ENCODE results near the gene HAUS1. TPM values are rescaled to one million over a fixed set of nuclear protein-coding genes. Genes with fewer than 3 reads are reported as not detected.

Gene HAUS1
- total and polyA plus RNA-seq, 2 of the 8 experiments (the other 6 are each of a cell fraction or from before 2014, with no cell fraction given): 104 TPM

DNA sequence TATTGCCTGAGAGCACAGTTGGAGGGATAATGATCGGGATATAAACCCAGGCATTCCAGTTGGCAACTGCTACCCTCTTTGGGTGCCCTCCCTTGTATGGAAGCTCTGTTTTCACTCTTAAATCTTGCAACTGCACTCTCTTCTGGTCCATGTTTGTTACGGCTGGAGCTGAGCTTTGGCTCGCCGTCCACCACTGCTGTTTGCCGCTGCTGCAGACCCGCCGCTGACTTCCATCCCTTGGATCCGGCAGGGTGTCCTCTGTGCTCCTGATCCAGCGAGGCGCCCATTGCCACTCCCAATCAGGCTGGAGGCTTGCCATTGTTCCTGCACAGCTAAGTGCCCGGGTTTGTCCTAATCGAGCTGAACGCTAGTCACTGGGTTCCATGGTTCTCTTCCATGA, 60.7 kb downstream of the HAUS1 start:
- Histone ChIP-seq H4K91ac (replicated peaks; ENCODE audit: insufficient read length, low read length) (no peak overlapping the region), H3K27ac (ENCODE audit: low read depth, low read length) (no peak overlapping the region), H3K79me2 (ENCODE audit: control insufficient read depth in 1 of 2, insufficient read depth in 2 of 2, low read length in 2 of 2) (no peaks in the 10 kb centered on the region), H3K4ac (replicated peaks; ENCODE audit: insufficient read length, low read depth, low read length) (no peak overlapping the region), H2BK5ac (ENCODE audit: low read depth, low read length) (no peak overlapping the region), H3K4me3 (ENCODE audit: extremely low read depth in 1 of 4, insufficient read depth in 2 of 4, low read depth in 3 of 4, low read length in 4 of 4) (no peak overlapping the region), H3K14ac (ENCODE audit: insufficient read length) (no peak overlapping the region), H3K9ac (replicated peaks in 1 of 4; ENCODE audit: extremely low read depth in 1 of 4, low read depth in 3 of 4, low read length in 3 of 4) (no peak overlapping the region), H3K27me3 (replicated peaks in 1 of 4; ENCODE audit: control insufficient read depth in 3 of 4, extremely low read depth in 1 of 4, insufficient read depth in 3 of 4, low read length in 3 of 4) (no peaks in the 10 kb centered on the region), H3K18ac (ENCODE audit: extremely low read depth, low read length) (no peak overlapping the region), H3K23me2 (ENCODE audit: low read depth, low read length) (no peaks in the 10 kb centered on the region), H2BK12ac (ENCODE audit: low read depth, low read length) (no peak overlapping the region), H2BK20ac (ENCODE audit: low read length) (no peak overlapping the region), H2BK120ac (replicated peaks; ENCODE audit: low read depth, low read length) (no peak overlapping the region), H3K79me1 (ENCODE audit: low read depth, low read length) (no peaks in the 10 kb centered on the region), H4K8ac (ENCODE audit: extremely low read depth, insufficient read depth, low read length) (no peak overlapping the region), H4K20me1 (replicated peaks in 1 of 2; ENCODE audit: control insufficient read depth in 1 of 2, insufficient read depth in 2 of 2, low read length in 2 of 2) (no peaks in the 10 kb centered on the region), H3K4me2 (ENCODE audit: insufficient read depth in 1 of 2, low read depth in 2 of 2, low read length in 2 of 2) (no peak overlapping the region), H3K36me3 (ENCODE audit: control insufficient read depth in 2 of 4, insufficient read depth in 4 of 4, low read length in 3 of 4) (no peaks in the 10 kb centered on the region), H2BK15ac (ENCODE audit: low read length) (no peak overlapping the region), H2AFZ (ENCODE audit: low read length) (0 out of 2 replicates have a peak overlapping the region, but pooled peaks have one; percentile 28), H4K5ac (ENCODE audit: insufficient read length, low read depth, low read length) (no peak overlapping the region), H3K4me1 (replicated peaks in 1 of 4; ENCODE audit: control insufficient read depth in 3 of 4, insufficient read depth in 4 of 4, low read length in 3 of 4) (peaks cover 4 to 8% (median 6%) of the 10 kb centered on the region in 4 experiments; a peak in 6 of 7 replicates), H3K56ac (replicated peaks; ENCODE audit: insufficient read length, low read depth, low read length) (no peak overlapping the region), H2AK5ac (ENCODE audit: low read depth, low read length) (no peak overlapping the region), H3K9me3 (ENCODE audit: insufficient read depth in 2 of 2, low read depth in 1 of 2, low read length in 1 of 2) (no peaks in the 10 kb centered on the region), H3K23ac (ENCODE audit: insufficient read length) (no peak overlapping the region)
- DNase-seq (ENCODE audit: low read depth in 1 of 2, low spot score in 2 of 2) (no peak), FAIRE-seq (no peak)
- WGBS, 2 experiments (ENCODE audit: extremely low coverage in 1 of 2, insufficient coverage in 1 of 2, insufficient read length in 1 of 2, insufficient replicate concordance in 2 of 2, low coverage in 1 of 2, low lambda C conversion rate in 2 of 2, missing lambda C conversion rate in 1 of 2): 89% methylated on average over 11 of the region's 13 CpGs; no CpG with 5 or more reads in 1 of the 2 experiments
- CTCF ChIA-PET (ENCODE audit: partially characterized antibody): interaction anchor here (0.9 to 9.1 kb wide), 6 partner anchors 9 to 117 kb away, joined by 3 to 79 read pairs (median 11); a partner anchor contains a TSS
- TF ChIP-seq TBP (IDR thresholded peaks at IDR 0.05; ENCODE audit: low read depth, low read length) (no peak), RFX5 (IDR thresholded peaks at IDR 0.05; ENCODE audit: borderline replicate concordance, low read depth, low read length) (no peak), SAP30 (IDR thresholded peaks at IDR 0.05; ENCODE audit: insufficient read depth, insufficient replicate concordance, low read length) (no peak), CHD1 (IDR thresholded peaks at IDR 0.05; ENCODE audit: low read depth, low read length) (no peak), SP4 (IDR thresholded peaks at IDR 0.05; ENCODE audit: low read length) (no peak)
- POLR2A ChIA-PET (ENCODE audit: partially characterized antibody): interaction anchor here (1.2 kb wide), 1 partner anchor 25 kb away, joined by 3 read pairs; no protein-coding TSS in a partner anchor
